ENCODE measurements around the gene KPNA4.
A peak's percentile ranks its signal among the peaks of the same experiment; 100 is the strongest.
"Not testable (repeated sequence)": the region's sequence is repeated elsewhere in the genome, so short reads cannot be mapped to it uniquely, and the experiment has no call there.

KPNA4 gene

GRCh38 chr3:160565442-160566403 lies at the start of gene KPNA4:
Gene KPNA4 (minus strand): TSS chr3:160565571. CDS start chr3:160565282, 289 bp downstream.
- DNase-seq, result peak; percentile 98

- DNase-seq, result no peak
These were observed 48.3 kb upstream of the KPNA4 start for GRCh38 chr3:160613661-160614060.

GRCh38 chr3:160612386-160613075 lies 47.2 kb upstream of the KPNA4 start:
- DNase-seq, result peak; percentile 29

- no peak for DNase-seq
These were observed 45.8 kb upstream of the KPNA4 start for GRCh38 chr3:160611141-160611540.

GRCh38 chr3:160608870-160609269 lies 43.5 kb upstream of the KPNA4 start:
- no peak for DNase-seq

GRCh38 chr3:160607826-160608225 lies 42.5 kb upstream of the KPNA4 start:
- no peak for DNase-seq

GRCh38 chr3:160605315-160605714 lies 39.9 kb upstream of the KPNA4 start:
- DNase-seq, result no peak

GRCh38 chr3:160603845-160604244 lies 38.5 kb upstream of the KPNA4 start:
- not testable (repeated sequence) for DNase-seq

GRCh38 chr3:160602259-160602658 lies 36.9 kb upstream of the KPNA4 start:
- DNase-seq, result no peak

- DNase-seq, result no peak
These were observed 35.9 kb upstream of the KPNA4 start for GRCh38 chr3:160601288-160601687.

GRCh38 chr3:160598865-160599264 lies 33.5 kb upstream of the KPNA4 start:
- no peak for DNase-seq

- no peak for DNase-seq
These were observed 22.7 kb upstream of the KPNA4 start for GRCh38 chr3:160588023-160588422.

- peak; percentile 38 for DNase-seq
These were observed 21.7 kb upstream of the KPNA4 start for GRCh38 chr3:160587105-160587504.

- no peak for DNase-seq
These were observed 21.3 kb upstream of the KPNA4 start for GRCh38 chr3:160586679-160587078.

- DNase-seq, result no peak
These were observed 18.1 kb upstream of the KPNA4 start for GRCh38 chr3:160583451-160583850.

GRCh38 chr3:160580938-160581337 lies 15.6 kb upstream of the KPNA4 start:
- DNase-seq, result no peak

GRCh38 chr3:160577556-160578195 lies 12.3 kb upstream of the KPNA4 start:
- no peak for DNase-seq

GRCh38 chr3:160577093-160577492 lies 11.7 kb upstream of the KPNA4 start:
- DNase-seq, result no peak

- DNase-seq, result no peak
These were observed 11.2 kb upstream of the KPNA4 start for GRCh38 chr3:160576621-160577020.

GRCh38 chr3:160575589-160575988 lies 10.2 kb upstream of the KPNA4 start:
- no peak for DNase-seq

GRCh38 chr3:160574636-160575035 lies 9.3 kb upstream of the KPNA4 start:
- DNase-seq, result no peak

GRCh38 chr3:160573955-160574525 lies 8.7 kb upstream of the KPNA4 start:
- not testable (repeated sequence) for DNase-seq

Data from midbrain (tissue), 1 donor.